Measurements from ENCODE around the gene ZNF423. TPM values are rescaled to one million over a fixed set of nuclear protein-coding genes. Genes with fewer than 3 reads are reported as not detected.

Gene ZNF423
- total and polyA plus RNA-seq, 2 of the 13 experiments (the other 11 are each of a cell fraction or from before 2014, with no cell fraction given): 0.07 to 0.31 TPM

- TF ChIP-seq IKZF5 (CRISPR knock-in tag; IDR thresholded peaks at IDR 0.05) (no peak), RXRA (CRISPR knock-in tag; IDR thresholded peaks at IDR 0.05) (no peak; the same call in 1 of the 2 replicates), U2AF2 (IDR thresholded peaks at IDR 0.05; ENCODE audit: low read depth, low read length) (no peak), PLRG1 (conservative IDR thresholded peaks at IDR 0.05) (no peak), ZIK1 (CRISPR knock-in tag; IDR thresholded peaks at IDR 0.05; ENCODE audit: borderline replicate concordance, low read depth) (no peak), IKZF1 (IDR thresholded peaks at IDR 0.05) (no peak), TGIF2 (CRISPR knock-in tag; IDR thresholded peaks at IDR 0.05) (no peak), AHR (CRISPR knock-in tag; IDR thresholded peaks at IDR 0.05) (no peak), ZNF34 (CRISPR knock-in tag; IDR thresholded peaks at IDR 0.05; ENCODE audit: borderline replicate concordance) (no peak), USF2 (IDR thresholded peaks at IDR 0.05; ENCODE audit: low read depth, low read length) (no peak), USF2 (CRISPR knock-in tag; IDR thresholded peaks at IDR 0.05; ENCODE audit: borderline replicate concordance) (no peak), ZNF639 (CRISPR knock-in tag; conservative IDR thresholded peaks at IDR 0.05) (no peak), SNRNP70 (IDR thresholded peaks at IDR 0.05; ENCODE audit: low read depth, low read length) (no peak), ZNF331 (CRISPR knock-in tag; IDR thresholded peaks at IDR 0.05) (peak; percentile 65; the same call in 1 of the 2 replicates), ZNF383 (CRISPR knock-in tag; IDR thresholded peaks at IDR 0.05; ENCODE audit: borderline replicate concordance) (no peak), IRF2 (CRISPR knock-in tag; IDR thresholded peaks at IDR 0.05) (0 out of 2 replicates have a peak, but pooled peaks have one; percentile 33), ZNF335 (CRISPR knock-in tag; IDR thresholded peaks at IDR 0.05) (no peak), NFYB (CRISPR knock-in tag; IDR thresholded peaks at IDR 0.05) (0 out of 2 replicates have a peak, but pooled peaks have one; percentile 36), NONO (IDR thresholded peaks at IDR 0.05) (no peak), NONO (CRISPR knock-in tag; conservative IDR thresholded peaks at IDR 0.05) (no peak), CENPX (CRISPR knock-in tag; IDR thresholded peaks at IDR 0.05) (no peak), ZNF768 (CRISPR knock-in tag; IDR thresholded peaks at IDR 0.05) (no peak), ISL2 (CRISPR knock-in tag; IDR thresholded peaks at IDR 0.05) (no peak), PHB2 (IDR thresholded peaks at IDR 0.05; ENCODE audit: partially characterized antibody) (no peak), ATF4 (CRISPR knock-in tag; IDR thresholded peaks at IDR 0.05) (peak in 1 of 2 experiments; percentile 97; a peak in 2 of 4 replicates), IKZF4 (CRISPR knock-in tag; IDR thresholded peaks at IDR 0.05; ENCODE audit: borderline replicate concordance, low read depth, not compliant biosample characterization) (no peak), ZNF3 (CRISPR knock-in tag; IDR thresholded peaks at IDR 0.05) (no peak)
These were observed 28.4 kb upstream of the ZNF423 start (continued) for GRCh38 chr16:49884033-49885015.

Data from HepG2 (cell line).